ENCODE results near the gene PCSK4. TPM values are rescaled to one million over a fixed set of nuclear protein-coding genes. Genes with fewer than 3 reads are reported as not detected.
"Not testable (repeated sequence)": the region's sequence is repeated elsewhere in the genome, so short reads cannot be mapped to it uniquely, and the experiment has no call there.

The PCSK4 gene
- total RNA-seq, 1 experiment from 2014 or later: 6.4 TPM

GRCh38 chr19:1478934-1479707 is 11.0 kb downstream of the PCSK4 start, which contains the start of gene C19orf25:
TSS of gene C19orf25 (minus strand) at chr19:1479215. CDS start at chr19:1478903, 312 bp downstream.
- TF ChIP-seq, protein P1, sequence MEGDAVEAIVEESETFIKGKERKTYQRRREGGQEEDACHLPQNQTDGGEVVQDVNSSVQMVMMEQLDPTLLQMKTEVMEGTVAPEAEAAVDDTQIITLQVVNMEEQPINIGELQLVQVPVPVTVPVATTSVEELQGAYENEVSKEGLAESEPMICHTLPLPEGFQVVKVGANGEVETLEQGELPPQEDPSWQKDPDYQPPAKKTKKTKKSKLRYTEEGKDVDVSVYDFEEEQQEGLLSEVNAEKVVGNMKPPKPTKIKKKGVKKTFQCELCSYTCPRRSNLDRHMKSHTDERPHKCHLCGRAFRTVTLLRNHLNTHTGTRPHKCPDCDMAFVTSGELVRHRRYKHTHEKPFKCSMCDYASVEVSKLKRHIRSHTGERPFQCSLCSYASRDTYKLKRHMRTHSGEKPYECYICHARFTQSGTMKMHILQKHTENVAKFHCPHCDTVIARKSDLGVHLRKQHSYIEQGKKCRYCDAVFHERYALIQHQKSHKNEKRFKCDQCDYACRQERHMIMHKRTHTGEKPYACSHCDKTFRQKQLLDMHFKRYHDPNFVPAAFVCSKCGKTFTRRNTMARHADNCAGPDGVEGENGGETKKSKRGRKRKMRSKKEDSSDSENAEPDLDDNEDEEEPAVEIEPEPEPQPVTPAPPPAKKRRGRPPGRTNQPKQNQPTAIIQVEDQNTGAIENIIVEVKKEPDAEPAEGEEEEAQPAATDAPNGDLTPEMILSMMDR (IDR thresholded peaks at IDR 0.05; ENCODE audit: insufficient read depth in 1 of 2, low read depth in 1 of 2, low read length in 1 of 2, severe bottlenecking in 1 of 2, unreplicated experiment in 1 of 2): no peak
- BruUV-seq (replicated peaks): no TSS peak
- peak within 1 kb of the TSS; percentile 74 for H3K4me3 ChIP-seq (ENCODE audit: low read depth, low read length)
- DNase-seq: peak; percentile 93 to 94
- Mint-ChIP-seq H3K27me3 (ENCODE audit: insufficient read depth, unreplicated experiment) (no peaks in the 10 kb centered on the region), H3K9me3 (ENCODE audit: unreplicated experiment) (no peaks in the 10 kb centered on the region), H3K4me1 (ENCODE audit: low read depth, unreplicated experiment) (no peaks in the 10 kb centered on the region), H3K4me3 (ENCODE audit: unreplicated experiment) (peak within 1 kb of the TSS; percentile 90), H3K36me3 (ENCODE audit: insufficient read depth, unreplicated experiment) (peaks cover 22% of the 10 kb centered on the region), H3K27ac (ENCODE audit: unreplicated experiment) (peak within 1 kb of the TSS; percentile 89)
- no peaks in the 10 kb centered on the region for H3K27me3 ChIP-seq (replicated peaks; ENCODE audit: control insufficient read depth, insufficient read depth, low read length)
- ChIA-PET CTCF (interaction anchor here (0.6 to 1.0 kb wide), 2 partner anchors 11 to 1484 kb away, joined by 3 read pairs; no protein-coding TSS in a partner anchor), POLR2A (no interaction called here)
- H3K36me3 ChIP-seq (ENCODE audit: control insufficient read depth, insufficient read depth, low read length): no peaks in the 10 kb centered on the region; the same call in 1 of the 2 replicates
- no peaks in the 10 kb centered on the region for H3K9me3 ChIP-seq
- intact Hi-C loops (cut with micrococcal nuclease; ENCODE audit: unreplicated experiment): no loop called here
- H3K4me1 ChIP-seq: no peaks in the 10 kb centered on the region

- H3K4me3 ChIP-seq (ENCODE audit: low read depth, low read length); CTCF ChIA-PET; H3K27ac Mint-ChIP-seq (ENCODE audit: unreplicated experiment); H3K4me1 ChIP-seq; H3K9me3 ChIP-seq; H3K9me3 Mint-ChIP-seq (ENCODE audit: unreplicated experiment); H3K27me3 Mint-ChIP-seq (ENCODE audit: insufficient read depth, unreplicated experiment); intact Hi-C loops (cut with micrococcal nuclease; ENCODE audit: unreplicated experiment); BruUV-seq (replicated peaks); H3K4me1 Mint-ChIP-seq (ENCODE audit: low read depth, unreplicated experiment); POLR2A ChIA-PET; DNase-seq; H3K36me3 ChIP-seq (ENCODE audit: control insufficient read depth, insufficient read depth, low read length); H3K27me3 ChIP-seq (replicated peaks; ENCODE audit: control insufficient read depth, insufficient read depth, low read length): not testable (repeated sequence)
- peak overlapping the region; percentile 90 for H3K4me3 Mint-ChIP-seq (ENCODE audit: unreplicated experiment)
- H3K36me3 Mint-ChIP-seq (ENCODE audit: insufficient read depth, unreplicated experiment): peaks cover 38% of the 10 kb centered on the region
These were observed 13.1 kb downstream of the PCSK4 start for GRCh38 chr19:1477056-1477455.

DNA sequence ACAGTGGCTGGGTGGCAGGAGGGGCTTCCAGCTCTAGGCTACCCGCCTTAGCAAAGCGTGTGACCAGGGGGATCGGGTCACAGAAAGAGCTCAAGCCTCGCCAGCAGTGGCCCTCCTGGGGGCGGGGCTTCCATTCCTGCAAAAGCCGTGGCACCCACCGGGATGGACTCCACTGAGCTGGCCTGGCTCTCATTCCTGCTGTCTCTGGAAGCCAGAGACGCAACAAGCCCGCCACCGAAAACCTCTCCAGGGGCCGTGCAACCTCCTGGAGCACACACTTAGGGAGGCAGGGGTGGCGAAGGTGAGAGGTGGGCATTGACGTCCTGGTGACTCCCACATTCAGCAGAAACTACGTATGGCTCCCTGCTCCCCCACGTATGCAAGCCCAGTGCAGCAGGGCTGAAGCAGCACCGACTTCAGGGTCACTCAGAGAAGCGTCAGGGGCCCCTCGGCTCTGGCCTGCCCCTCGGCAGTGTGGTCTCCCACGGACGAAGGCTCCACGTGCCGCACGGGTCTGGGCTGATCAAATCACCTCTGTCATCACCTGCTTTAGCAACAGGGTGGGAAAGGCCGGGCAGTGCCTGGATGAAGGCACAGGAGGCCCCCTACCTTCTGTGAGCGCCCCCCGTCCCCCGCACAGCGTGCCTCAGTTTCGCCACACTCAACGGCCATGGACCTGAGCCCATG is 14.3 kb downstream of the PCSK4 start:
- no TSS peak for BruUV-seq (replicated peaks)
- intact Hi-C loops (cut with micrococcal nuclease; ENCODE audit: unreplicated experiment): no loop called here
- H3K27ac Mint-ChIP-seq (ENCODE audit: unreplicated experiment): no peak overlapping the region
- Histone ChIP-seq H3K27me3 (replicated peaks; ENCODE audit: control insufficient read depth, insufficient read depth, low read length) (no peaks in the 10 kb centered on the region), H3K4me1 (peaks cover 14% of the 10 kb centered on the region), H3K36me3 (ENCODE audit: control insufficient read depth, insufficient read depth, low read length) (no peaks in the 10 kb centered on the region; the same call in 1 of the 2 replicates), H3K9me3 (no peaks in the 10 kb centered on the region), H3K4me3 (ENCODE audit: low read depth, low read length) (no peak overlapping the region)
- TF ChIP-seq, protein P1 (IDR thresholded peaks at IDR 0.05; ENCODE audit: insufficient read depth in 1 of 2, low read depth in 1 of 2, low read length in 1 of 2, severe bottlenecking in 1 of 2, unreplicated experiment in 1 of 2): no peak
- peaks cover 49% of the 10 kb centered on the region for H3K36me3 Mint-ChIP-seq (ENCODE audit: insufficient read depth, unreplicated experiment)
- no peaks in the 10 kb centered on the region for H3K27me3 Mint-ChIP-seq (ENCODE audit: insufficient read depth, unreplicated experiment)
- no peak overlapping the region for H3K4me3 Mint-ChIP-seq (ENCODE audit: unreplicated experiment)
- ChIA-PET POLR2A (interaction anchor here (0.5 kb wide), 1 partner anchor 37 kb away, joined by 4 read pairs; the partner anchor contains the start of gene RPS15), CTCF (no interaction called here)
- no peak for DNase-seq
- H3K4me1 Mint-ChIP-seq (ENCODE audit: low read depth, unreplicated experiment): peaks cover 4% of the 10 kb centered on the region
- no peaks in the 10 kb centered on the region for H3K9me3 Mint-ChIP-seq (ENCODE audit: unreplicated experiment)
